ENCODE data around the gene BAIAP2L2. TPM values are rescaled to one million over a fixed set of nuclear protein-coding genes. Genes with fewer than 3 reads are reported as not detected.
"Not testable (repeated sequence)": the region's sequence is repeated elsewhere in the genome, so short reads cannot be mapped to it uniquely, and the experiment has no call there.

Gene BAIAP2L2
- total RNA-seq, 1 donor = 1.1 TPM

DNA sequence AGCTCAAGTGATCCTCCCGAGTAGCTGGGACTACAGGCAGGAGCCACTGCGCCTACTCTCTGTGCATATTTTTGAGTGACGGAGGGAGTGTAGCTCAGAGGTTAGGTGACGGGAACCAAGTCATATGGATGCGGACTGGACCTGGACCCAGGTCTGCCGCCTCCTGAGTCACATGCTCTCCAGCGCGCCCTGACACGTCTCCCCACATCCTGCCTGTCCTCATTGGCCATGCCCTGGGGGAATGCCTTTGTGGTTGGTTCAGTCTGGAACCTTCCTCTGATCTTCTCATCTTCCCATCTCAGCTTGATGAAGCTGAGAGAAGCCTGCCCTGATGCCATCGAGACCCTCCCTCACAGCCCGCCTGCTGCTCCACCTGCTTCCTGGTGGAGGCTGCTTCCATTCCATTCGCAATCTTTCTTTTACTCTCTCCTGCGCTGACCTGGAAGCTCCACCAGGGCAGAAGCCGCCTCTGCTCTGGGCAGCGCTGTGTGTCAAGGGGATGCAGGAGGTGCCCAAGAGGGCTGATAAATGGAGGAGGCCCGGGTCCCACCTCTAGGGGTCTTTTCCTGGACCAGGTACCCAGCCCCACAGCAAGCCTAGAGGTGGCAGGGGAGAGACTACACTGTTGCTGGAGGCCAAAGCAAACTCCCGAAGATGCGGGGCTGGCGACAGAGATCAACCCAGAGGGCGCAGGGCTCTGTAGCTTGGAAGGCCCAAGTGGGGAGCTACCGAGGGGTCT, 13.9 kb upstream of the BAIAP2L2 start:
- no peaks in the 10 kb centered on the region for H3K27me3 ChIP-seq (ENCODE audit: insufficient read depth, low read length)
- H3K36me3 ChIP-seq (ENCODE audit: insufficient read depth, low read length) = no peaks in the 10 kb centered on the region
- TF ChIP-seq, protein P1, sequence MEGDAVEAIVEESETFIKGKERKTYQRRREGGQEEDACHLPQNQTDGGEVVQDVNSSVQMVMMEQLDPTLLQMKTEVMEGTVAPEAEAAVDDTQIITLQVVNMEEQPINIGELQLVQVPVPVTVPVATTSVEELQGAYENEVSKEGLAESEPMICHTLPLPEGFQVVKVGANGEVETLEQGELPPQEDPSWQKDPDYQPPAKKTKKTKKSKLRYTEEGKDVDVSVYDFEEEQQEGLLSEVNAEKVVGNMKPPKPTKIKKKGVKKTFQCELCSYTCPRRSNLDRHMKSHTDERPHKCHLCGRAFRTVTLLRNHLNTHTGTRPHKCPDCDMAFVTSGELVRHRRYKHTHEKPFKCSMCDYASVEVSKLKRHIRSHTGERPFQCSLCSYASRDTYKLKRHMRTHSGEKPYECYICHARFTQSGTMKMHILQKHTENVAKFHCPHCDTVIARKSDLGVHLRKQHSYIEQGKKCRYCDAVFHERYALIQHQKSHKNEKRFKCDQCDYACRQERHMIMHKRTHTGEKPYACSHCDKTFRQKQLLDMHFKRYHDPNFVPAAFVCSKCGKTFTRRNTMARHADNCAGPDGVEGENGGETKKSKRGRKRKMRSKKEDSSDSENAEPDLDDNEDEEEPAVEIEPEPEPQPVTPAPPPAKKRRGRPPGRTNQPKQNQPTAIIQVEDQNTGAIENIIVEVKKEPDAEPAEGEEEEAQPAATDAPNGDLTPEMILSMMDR (IDR thresholded peaks at IDR 0.05; ENCODE audit: extremely low read depth, low read depth, low read length) = no peak

DNA sequence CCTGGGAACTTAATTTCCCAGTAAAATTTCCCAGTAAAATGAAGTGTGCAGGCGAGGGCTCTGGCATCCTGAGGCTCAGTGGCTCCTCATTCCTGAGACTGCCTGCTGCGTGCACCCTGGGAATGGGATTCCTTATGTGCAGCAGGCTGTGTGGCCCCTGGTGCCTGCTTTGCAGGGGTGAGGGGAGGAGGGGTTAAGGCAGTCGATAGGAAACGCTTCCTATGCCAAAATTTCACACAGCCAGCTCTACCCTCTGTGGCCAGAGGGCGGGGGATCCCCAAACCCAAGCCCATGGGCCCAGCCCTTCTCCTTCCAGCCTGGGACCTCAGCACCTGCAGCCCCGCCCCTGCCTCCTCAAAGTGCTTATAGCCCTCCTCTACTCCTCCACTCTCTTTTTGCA, 12.1 kb upstream of the BAIAP2L2 start:
- no peaks in the 10 kb centered on the region for H3K4me1 ChIP-seq (ENCODE audit: insufficient read depth, low read length)
- H3K9me3 ChIP-seq (ENCODE audit: low read depth, low read length) = no peaks in the 10 kb centered on the region
- H4K20me1 ChIP-seq (ENCODE audit: insufficient read depth, low read length) = no peaks in the 10 kb centered on the region
- H3K27ac ChIP-seq (ENCODE audit: low read depth, low read length) = no peak overlapping the region
- no peaks in the 10 kb centered on the region for H3K27me3 ChIP-seq (ENCODE audit: insufficient read depth, low read length)
- peak; percentile 81 for DNase-seq (ENCODE audit: insufficient read length, low spot score, missing footprints)
- no peaks in the 10 kb centered on the region for H3K79me2 ChIP-seq (ENCODE audit: insufficient read depth, low read length)
- no peak overlapping the region for H2AFZ ChIP-seq (ENCODE audit: low read length)
- no peaks in the 10 kb centered on the region for H3K36me3 ChIP-seq (ENCODE audit: insufficient read depth, low read length)
- H3K4me2 ChIP-seq (ENCODE audit: insufficient read depth, low read length) = no peak overlapping the region
- TF ChIP-seq, protein P1 (IDR thresholded peaks at IDR 0.05; ENCODE audit: extremely low read depth, low read depth, low read length) = no peak
- no peak overlapping the region for H3K4me3 ChIP-seq (ENCODE audit: insufficient read depth, low read length)

More for the DNA sequence above, 13.9 kb upstream of the BAIAP2L2 start:
- Histone ChIP-seq H4K20me1 (ENCODE audit: insufficient read depth, low read length) (no peaks in the 10 kb centered on the region), H2AFZ (ENCODE audit: low read length) (no peak overlapping the region), H3K4me2 (ENCODE audit: insufficient read depth, low read length) (no peak overlapping the region), H3K79me2 (ENCODE audit: insufficient read depth, low read length) (no peaks in the 10 kb centered on the region), H3K4me1 (ENCODE audit: insufficient read depth, low read length) (no peaks in the 10 kb centered on the region), H3K4me3 (ENCODE audit: insufficient read depth, low read length) (no peak overlapping the region), H3K27ac (ENCODE audit: low read depth, low read length) (no peak overlapping the region), H3K9me3 (ENCODE audit: low read depth, low read length) (no peaks in the 10 kb centered on the region)
- peak; percentile 79 for DNase-seq (ENCODE audit: insufficient read length, low spot score, missing footprints)

DNA sequence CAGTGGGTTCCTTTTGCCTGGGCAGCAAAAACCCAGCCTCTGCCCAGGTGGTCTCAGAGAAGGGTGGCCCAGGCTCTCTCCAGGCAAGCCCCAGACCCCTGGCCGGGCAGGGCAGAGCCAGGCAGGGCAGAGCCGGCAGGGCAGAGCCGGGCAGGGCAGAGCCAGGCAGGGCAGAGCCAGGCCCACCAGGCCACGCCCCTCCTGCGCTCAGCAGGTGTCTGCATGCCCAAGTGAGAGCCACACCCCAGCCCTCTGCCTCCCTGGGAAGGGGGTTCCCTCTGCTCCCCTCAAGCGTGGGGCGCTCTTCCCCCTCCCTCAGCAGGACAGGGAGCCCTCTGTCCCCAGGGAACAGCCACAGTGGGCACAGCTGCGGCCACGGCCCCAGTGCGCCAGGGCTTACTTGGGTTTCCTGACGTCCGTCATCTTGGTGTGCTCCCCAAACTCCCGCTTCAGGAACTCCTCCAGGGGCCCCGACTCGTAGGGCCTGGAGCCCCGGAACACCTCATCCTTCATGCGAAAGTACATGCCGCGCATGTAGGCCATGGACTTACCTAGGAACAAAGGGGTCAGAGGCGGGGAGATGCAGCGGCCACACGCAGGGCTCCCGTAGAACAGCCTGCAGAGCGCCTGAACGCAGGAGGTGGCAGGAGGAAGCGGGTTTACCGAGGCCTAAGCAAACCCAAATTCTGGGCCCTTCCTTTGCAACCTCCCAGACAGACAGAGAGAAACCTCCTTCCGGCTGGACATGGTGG, 10.1 kb upstream of the BAIAP2L2 start:
- TF ChIP-seq, protein P1 (IDR thresholded peaks at IDR 0.05; ENCODE audit: extremely low read depth, low read depth, low read length) = no peak
- Histone ChIP-seq H3K9me3 (ENCODE audit: low read depth, low read length) (no peaks in the 10 kb centered on the region), H3K36me3 (ENCODE audit: insufficient read depth, low read length) (no peaks in the 10 kb centered on the region), H3K4me2 (ENCODE audit: insufficient read depth, low read length) (no peak overlapping the region), H3K27me3 (ENCODE audit: insufficient read depth, low read length) (no peaks in the 10 kb centered on the region), H3K4me1 (ENCODE audit: insufficient read depth, low read length) (no peaks in the 10 kb centered on the region), H3K27ac (ENCODE audit: low read depth, low read length) (no peak overlapping the region), H3K4me3 (ENCODE audit: insufficient read depth, low read length) (no peak overlapping the region), H3K79me2 (ENCODE audit: insufficient read depth, low read length) (no peaks in the 10 kb centered on the region), H2AFZ (ENCODE audit: low read length) (no peak overlapping the region), H4K20me1 (ENCODE audit: insufficient read depth, low read length) (no peaks in the 10 kb centered on the region)
- peak; percentile 71 for DNase-seq (ENCODE audit: insufficient read length, low spot score, missing footprints)

DNA sequence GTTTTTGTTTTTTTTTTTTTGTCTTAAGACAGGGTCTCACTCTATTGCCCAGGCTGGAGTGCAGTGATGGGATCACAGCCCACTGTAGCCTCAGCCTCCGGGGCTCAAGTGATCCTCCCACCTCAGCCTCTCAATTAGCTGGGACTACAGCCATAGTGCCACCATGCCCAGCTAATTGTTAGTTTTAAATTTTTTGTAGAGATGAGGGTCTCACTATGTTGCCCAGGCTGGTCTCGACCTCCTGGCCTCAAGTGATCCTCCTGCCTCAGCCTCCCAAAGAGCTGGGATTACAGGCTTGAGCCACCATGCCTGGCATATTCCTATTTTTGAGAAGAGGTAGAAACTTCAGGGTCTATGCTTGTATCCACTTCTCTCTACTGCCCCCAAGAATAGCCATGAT, 8.3 kb upstream of the BAIAP2L2 start:
- not testable (repeated sequence) for H3K4me3 ChIP-seq (ENCODE audit: insufficient read depth, low read length); H3K36me3 ChIP-seq (ENCODE audit: insufficient read depth, low read length); H3K27me3 ChIP-seq (ENCODE audit: insufficient read depth, low read length); H3K4me2 ChIP-seq (ENCODE audit: insufficient read depth, low read length); H4K20me1 ChIP-seq (ENCODE audit: insufficient read depth, low read length); H3K4me1 ChIP-seq (ENCODE audit: insufficient read depth, low read length); H3K27ac ChIP-seq (ENCODE audit: low read depth, low read length); H3K79me2 ChIP-seq (ENCODE audit: insufficient read depth, low read length); DNase-seq (ENCODE audit: insufficient read length, low spot score, missing footprints); H3K9me3 ChIP-seq (ENCODE audit: low read depth, low read length); H2AFZ ChIP-seq (ENCODE audit: low read length)
